Stimulated activated CD4-positive, alpha-beta T cell treated with anti-CD3 and anti-CD28 coated beads, Interleukin-2, amount 100 ng/mL, for 4 hours (primary cell): Measurements from ENCODE around the gene PCDHA12.
"Not testable (repeated sequence)": the region's sequence is repeated elsewhere in the genome, so short reads cannot be mapped to it uniquely, and the experiment has no call there.

Experiments
- DNase-seq: peaks from one replicate; pipeline ENCODE4 v3.0.0-alpha.2; 2020; ENCODE audit warnings: low read depth

Gene PCDHA12, protein sequence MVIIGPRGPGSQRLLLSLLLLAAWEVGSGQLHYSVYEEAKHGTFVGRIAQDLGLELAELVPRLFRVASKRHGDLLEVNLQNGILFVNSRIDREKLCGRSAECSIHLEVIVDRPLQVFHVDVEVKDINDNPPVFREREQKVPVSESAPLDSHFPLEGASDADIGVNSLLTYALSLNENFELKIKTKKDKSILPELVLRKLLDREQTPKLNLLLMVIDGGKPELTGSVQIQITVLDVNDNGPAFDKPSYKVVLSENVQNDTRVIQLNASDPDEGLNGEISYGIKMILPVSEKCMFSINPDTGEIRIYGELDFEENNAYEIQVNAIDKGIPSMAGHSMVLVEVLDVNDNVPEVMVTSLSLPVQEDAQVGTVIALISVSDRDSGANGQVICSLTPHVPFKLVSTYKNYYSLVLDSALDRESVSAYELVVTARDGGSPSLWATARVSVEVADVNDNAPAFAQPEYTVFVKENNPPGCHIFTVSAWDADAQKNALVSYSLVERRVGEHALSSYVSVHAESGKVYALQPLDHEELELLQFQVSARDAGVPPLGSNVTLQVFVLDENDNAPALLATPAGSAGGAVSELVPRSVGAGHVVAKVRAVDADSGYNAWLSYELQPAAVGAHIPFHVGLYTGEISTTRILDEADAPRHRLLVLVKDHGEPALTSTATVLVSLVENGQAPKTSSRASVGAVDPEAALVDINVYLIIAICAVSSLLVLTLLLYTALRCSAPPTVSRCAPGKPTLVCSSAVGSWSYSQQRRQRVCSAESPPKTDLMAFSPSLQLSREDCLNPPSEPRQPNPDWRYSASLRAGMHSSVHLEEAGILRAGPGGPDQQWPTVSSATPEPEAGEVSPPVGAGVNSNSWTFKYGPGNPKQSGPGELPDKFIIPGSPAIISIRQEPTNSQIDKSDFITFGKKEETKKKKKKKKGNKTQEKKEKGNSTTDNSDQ

DNA sequence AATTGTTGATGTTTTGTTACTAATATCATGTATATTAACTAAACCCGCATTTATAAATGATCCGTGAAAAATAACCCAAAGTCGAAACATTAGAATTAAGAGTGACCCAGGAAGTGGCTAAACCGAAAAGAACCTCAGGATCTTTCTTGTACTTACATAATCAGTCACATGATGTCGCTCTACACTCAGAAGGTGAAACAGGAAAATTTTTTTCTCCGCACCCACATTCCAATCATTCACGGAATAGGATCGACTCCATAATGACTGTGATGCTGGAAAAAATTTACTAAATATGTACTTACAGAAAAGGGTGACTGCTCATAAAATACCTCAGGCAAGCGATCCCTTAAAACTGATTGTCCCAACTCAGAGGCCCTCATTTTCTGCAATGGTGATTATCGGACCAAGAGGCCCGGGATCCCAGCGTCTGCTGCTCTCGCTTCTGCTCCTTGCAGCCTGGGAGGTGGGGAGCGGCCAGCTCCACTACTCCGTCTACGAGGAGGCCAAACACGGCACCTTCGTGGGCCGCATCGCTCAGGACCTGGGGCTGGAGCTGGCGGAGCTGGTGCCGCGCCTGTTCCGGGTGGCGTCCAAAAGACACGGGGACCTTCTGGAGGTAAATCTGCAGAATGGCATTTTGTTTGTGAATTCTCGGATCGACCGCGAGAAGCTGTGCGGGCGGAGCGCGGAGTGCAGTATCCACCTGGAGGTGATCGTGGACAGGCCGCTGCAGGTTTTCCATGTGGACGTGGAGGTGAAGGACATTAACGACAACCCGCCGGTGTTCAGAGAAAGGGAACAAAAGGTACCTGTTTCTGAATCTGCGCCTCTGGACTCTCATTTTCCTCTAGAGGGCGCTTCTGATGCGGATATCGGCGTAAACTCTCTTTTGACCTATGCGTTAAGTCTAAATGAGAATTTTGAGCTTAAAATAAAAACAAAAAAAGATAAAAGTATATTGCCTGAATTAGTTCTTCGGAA is at the start of gene PCDHA12:
Gene PCDHA12, plus strand, starts transcription at position 224 of the 981 bp plus-strand sequence. Its CDS starts 165 bp downstream, at position 389.
- DNase-seq: no peak

DNA sequence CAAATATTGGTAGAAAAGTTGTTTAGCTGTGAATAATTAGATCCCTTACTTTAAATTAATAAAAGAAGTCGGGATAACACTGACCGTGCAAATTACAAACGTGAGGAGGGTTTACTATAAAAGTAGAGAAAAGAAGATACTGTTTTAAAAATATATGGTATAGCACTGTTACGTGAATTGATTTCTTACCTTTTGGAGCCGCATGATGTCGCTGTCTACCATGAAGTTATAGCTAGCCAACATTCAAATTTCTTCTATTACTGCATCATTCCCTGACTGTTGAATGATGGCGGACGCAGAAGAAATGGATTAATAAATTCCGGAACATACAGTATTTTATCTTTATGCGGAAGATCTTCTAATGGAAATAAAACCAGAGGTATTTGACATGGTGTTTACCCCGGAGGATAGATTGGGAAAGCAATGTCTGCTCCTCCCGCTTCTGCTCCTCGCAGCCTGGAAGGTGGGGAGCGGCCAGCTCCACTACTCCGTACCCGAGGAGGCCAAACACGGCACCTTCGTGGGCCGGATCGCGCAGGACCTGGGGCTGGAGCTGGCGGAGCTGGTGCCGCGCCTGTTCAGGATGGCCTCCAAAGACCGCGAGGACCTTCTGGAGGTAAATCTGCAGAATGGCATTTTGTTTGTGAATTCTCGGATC is 47.3 kb upstream of the PCDHA12 start, which contains the start of gene PCDHA6:
Gene PCDHA6, plus strand, starts transcription at position 257 of the 658 bp plus-strand sequence. Its CDS starts 132 bp downstream, at position 389.
- DNase-seq: no peak

DNA sequence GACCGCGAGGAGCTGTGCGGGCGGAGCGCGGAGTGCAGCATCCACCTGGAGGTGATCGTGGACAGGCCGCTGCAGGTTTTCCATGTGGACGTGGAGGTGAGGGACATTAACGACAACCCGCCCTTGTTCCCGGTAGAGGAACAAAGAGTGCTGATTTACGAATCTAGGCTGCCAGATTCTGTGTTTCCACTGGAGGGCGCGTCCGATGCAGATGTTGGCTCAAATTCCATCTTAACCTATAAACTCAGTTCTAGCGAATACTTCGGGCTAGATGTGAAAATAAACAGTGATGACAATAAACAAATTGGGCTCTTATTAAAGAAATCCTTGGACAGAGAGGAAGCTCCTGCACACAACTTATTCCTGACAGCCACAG is 46.8 kb upstream of the PCDHA12 start:
- no peak for DNase-seq

DNA sequence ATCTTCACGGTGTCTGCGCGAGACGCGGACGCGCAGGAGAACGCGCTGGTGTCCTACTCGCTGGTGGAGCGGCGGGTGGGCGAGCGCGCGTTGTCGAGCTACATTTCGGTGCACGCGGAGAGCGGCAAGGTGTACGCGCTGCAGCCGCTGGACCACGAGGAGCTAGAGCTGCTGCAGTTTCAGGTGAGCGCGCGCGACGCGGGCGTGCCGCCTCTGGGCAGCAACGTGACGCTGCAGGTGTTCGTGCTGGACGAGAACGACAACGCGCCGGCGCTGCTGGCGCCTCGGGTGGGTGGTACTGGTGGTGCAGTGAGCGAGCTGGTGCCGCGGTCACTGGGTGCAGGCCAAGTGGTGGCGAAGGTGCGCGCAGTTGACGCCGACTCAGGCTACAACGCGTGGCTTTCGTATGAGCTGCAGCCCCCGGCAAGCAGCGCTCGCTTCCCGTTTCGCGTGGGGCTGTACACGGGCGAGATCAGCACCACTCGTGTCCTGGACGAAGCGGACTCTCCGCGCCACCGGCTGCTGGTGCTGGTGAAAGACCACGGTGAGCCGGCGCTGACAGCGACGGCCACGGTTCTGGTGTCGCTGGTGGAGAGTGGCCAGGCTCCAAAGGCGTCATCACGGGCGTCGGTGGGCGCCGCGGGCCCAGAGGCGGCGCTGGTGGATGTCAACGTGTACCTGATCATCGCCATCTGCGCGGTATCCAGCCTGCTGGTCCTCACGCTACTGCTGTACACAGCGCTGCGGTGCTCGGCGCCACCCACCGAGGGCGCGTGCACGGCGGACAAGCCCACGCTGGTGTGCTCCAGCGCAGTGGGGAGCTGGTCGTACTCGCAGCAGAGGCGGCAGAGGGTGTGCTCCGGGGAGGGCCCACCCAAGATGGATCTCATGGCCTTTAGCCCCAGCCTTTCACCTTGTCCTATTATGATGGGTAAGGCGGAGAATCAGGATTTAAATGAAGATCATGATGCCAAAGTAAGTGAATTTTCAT is 45.3 kb upstream of the PCDHA12 start:
- not testable (repeated sequence) for DNase-seq

DNA sequence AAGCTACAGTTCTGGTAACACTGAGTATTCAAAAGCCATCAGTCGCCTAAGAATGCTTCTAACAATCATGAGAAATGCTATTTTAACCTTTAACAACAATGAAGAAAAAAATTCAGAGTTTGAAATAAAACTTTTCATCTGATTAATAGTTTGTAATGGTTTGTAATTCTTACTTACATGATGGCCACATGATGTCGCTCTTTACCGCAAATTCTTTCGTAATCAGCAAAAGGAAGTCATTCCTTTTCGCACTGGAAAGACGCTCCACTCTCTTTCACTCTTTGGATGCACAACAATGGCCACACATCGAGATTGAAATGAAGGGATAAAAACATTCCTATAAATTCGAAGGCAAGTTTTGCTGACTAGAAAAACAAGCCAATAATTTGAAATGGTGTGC is 41.1 kb upstream of the PCDHA12 start, which contains the start of gene PCDHA7:
Gene PCDHA7, plus strand, starts transcription at position 277 of the 400 bp plus-strand sequence. Its CDS starts 115 bp downstream, at position 392.
- DNase-seq: no peak

DNA sequence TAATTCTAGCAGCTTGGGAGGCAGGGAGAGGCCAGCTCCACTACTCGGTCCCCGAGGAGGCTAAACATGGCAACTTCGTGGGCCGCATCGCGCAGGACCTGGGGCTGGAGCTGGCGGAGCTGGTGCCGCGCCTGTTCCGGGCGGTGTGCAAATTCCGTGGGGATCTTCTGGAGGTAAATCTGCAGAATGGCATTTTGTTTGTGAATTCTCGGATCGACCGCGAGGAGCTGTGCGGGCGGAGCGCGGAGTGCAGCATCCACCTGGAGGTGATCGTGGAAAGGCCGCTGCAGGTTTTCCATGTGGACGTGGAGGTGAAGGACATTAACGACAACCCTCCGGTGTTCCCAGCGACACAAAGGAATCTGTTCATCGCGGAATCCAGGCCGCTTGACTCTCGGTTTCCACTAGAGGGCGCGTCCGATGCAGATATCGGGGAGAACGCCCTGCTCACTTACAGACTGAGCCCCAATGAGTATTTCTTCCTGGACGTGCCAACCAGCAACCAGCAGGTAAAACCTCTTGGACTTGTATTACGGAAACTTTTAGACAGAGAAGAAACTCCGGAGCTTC is 40.6 kb upstream of the PCDHA12 start:
- not testable (repeated sequence) for DNase-seq

DNA sequence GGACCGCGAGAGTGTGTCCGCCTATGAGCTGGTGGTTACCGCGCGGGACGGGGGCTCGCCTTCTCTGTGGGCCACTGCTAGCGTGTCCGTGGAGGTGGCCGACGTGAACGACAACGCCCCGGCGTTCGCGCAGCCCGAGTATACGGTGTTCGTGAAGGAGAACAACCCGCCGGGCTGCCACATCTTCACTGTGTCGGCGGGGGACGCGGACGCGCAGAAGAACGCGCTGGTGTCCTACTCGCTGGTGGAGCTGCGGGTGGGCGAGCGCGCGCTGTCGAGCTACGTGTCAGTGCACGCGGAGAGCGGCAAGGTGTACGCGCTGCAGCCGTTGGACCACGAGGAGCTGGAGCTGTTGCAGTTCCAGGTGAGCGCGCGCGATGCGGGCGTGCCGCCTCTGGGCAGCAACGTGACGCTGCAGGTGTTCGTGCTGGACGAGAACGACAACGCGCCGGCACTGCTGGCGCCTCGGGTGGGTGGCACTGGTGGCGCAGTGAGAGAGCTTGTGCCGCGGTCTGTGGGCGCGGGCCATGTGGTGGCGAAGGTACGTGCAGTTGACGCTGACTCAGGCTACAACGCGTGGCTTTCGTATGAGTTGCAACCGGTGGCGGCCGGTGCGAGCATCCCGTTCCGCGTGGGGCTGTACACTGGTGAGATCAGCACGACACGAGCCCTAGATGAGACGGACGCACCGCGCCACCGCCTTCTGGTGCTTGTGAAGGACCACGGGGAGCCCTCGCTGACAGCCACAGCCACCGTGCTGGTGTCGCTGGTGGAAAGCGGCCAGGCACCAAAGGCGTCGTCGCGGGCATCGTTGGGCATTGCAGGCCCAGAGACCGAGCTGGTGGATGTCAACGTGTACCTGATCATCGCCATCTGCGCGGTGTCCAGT is 39.2 kb upstream of the PCDHA12 start:
- no peak for DNase-seq

DNA sequence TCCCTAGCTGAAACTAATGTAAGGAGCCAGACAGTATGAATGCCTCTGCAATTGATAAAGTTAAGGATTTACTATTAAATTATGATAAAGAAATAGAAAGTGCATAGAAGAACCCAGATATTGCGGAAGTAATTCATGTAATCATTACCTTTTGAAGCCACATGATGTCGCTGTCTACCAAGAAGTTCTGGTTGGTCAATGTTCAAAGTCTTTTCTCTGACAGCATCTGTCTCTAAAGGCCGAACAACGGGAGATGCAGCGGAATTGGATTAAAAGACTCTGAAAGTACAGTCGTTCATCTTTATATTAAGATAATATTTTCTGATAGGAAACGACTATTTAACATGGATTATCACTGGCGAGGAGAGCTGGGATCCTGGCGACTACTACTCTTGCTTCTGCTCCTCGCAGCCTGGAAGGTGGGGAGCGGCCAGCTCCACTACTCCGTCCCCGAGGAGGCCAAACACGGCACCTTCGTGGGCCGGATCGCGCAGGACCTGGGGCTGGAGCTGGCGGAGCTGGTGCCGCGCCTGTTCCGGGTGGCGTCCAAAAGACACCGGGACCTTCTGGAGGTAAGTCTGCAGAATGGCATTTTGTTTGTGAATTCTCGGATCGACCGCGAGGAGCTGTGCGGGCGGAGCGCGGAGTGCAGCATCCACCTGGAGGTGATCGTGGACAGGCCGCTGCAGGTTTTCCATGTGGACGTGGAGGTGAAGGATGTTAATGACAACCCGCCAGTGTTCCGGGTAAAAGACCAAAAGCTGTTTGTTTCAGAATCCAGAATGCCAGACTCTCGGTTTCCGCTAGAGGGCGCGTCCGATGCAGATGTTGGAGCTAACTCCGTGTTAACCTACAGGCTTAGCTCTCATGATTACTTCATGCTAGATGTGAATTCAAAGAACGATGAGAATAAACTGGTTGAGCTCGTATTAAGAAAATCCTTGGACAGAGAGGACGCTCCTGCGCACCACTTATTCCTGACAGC is 33.8 kb upstream of the PCDHA12 start, which contains the start of gene PCDHA8:
Gene PCDHA8, plus strand, starts transcription at position 210 of the 985 bp plus-strand sequence. Its CDS starts 135 bp downstream, at position 345.
- no peak for DNase-seq

DNA sequence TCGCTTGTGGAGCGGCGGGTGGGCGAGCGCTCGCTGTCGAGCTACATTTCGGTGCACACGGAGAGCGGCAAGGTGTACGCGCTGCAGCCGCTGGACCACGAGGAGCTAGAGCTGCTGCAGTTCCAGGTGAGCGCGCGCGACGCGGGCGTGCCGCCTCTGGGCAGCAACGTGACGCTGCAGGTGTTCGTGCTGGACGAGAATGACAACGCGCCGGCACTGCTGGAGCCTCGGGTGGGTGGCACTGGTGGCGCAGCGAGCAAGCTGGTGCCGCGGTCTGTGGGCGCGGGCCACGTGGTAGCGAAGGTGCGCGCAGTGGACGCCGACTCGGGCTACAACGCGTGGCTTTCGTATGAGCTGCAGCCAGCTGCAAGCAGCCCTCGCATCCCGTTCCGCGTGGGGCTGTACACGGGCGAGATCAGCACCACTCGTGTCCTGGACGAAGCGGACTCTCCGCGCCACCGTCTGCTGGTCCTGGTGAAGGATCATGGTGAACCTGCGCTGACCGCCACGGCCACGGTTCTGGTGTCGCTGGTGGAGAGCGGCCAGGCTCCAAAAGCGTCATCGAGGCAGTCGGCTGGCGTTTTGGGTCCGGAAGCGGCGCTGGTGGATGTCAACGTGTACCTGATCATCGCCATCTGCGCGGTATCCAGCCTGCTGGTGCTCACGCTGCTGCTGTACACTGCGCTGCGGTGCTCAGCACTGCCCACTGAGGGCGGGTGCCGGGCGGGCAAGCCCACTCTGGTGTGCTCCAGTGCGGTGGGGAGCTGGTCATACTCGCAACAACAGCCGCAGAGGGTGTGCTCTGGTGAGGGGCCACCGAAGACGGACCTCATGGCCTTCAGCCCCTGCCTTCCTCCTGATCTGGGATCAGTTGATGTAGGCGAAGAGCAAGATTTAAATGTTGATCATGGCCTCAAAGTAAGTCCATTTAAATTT is 32.0 kb upstream of the PCDHA12 start:
- DNase-seq: no peak

DNA sequence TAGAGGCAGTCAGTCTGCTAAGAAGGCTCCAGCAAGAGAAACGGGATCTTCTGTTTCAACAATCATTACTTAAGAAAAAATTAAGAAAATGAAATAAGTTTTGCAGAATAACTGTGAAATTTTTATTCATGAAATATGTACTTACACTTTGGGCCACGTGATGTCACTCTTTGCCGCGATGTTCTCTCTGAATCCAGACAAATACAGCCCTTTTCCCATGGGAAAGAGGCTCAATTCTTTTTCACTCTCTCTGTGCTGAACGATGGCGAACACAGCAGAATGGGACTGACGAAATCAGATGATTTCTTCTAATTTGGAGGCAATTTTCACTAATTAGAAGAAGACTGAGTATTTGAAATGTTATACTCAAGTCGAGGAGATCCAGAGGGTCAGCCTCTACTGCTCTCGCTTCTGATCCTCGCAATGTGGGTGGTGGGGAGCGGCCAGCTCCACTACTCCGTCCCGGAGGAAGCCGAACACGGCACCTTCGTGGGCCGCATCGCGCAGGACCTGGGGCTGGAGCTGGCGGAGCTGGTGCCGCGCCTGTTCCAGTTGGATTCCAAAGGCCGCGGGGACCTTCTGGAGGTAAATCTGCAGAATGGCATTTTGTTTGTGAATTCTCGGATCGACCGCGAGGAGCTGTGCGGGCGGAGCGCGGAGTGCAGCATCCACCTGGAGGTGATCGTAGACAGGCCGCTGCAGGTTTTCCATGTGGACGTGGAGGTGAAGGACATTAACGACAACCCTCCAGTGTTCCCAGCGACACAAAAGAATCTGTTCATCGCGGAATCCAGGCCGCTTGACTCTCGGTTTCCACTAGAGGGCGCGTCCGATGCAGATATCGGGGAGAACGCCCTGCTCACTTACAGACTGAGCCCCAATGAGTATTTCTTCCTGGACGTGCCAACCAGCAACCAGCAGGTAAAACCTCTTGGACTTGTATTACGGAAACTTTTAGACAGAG is 26.7 kb upstream of the PCDHA12 start, which contains the start of gene PCDHA9:
Gene PCDHA9, plus strand, starts transcription at position 244 of the 964 bp plus-strand sequence. Its CDS starts 114 bp downstream, at position 358.
- DNase-seq: not testable (repeated sequence)

DNA sequence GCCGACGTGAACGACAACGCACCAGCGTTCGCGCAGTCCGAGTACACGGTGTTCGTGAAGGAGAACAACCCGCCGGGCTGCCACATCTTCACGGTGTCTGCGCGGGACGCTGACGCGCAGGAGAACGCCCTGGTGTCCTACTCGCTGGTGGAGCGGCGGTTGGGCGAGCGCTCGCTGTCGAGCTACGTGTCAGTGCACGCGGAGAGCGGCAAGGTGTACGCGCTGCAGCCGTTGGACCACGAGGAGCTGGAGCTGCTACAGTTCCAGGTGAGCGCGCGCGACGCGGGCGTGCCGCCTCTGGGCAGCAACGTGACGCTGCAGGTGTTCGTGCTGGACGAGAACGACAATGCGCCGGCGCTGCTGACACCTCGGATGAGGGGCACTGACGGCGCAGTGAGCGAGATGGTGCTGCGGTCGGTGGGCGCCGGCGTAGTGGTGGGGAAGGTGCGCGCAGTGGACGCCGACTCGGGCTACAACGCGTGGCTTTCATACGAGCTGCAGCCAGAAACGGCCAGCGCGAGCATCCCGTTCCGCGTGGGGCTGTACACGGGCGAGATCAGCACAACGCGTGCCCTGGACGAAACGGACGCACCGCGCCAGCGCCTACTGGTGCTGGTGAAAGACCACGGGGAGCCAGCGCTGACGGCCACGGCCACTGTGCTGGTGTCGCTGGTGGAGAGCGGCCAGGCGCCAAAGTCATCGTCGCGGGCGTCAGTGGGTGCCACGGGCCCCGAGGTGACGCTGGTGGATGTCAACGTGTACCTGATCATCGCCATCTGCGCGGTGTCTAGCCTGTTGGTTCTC is 25.1 kb upstream of the PCDHA12 start:
- not testable (repeated sequence) for DNase-seq

DNA sequence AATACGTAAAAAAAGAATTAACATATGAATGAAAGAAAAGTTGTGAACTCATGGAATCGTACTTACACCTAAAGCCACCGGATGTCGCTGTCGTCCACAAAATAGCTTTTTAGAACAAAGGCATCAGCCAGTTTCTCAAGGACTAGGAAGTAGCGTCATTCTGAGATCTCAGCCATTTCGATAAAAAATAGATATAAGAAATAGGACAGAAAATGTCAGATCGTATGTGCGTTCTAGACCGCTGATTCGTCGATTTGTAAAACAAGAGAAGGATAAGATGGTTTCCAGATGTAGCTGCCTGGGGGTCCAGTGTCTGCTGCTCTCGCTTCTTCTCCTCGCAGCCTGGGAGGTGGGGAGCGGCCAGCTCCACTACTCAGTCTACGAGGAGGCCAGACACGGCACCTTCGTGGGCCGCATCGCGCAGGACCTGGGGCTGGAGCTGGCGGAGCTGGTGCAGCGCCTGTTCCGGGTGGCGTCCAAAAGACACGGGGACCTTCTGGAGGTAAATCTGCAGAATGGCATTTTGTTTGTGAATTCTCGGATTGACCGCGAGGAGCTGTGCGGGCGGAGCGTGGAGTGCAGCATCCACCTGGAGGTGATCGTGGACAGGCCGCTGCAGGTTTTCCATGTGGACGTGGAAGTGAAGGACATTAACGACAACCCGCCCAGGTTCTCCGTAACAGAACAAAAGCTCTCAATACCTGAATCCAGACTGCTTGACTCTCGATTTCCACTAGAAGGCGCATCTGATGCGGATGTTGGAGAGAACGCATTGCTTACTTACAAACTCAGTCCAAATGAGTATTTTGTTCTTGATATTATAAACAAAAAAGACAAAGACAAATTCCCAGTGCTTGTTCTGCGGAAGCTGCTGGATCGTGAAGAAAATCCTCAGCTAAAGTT is 19.1 kb upstream of the PCDHA12 start, which contains the start of gene PCDHA10:
Gene PCDHA10, plus strand, starts transcription at position 126 of the 903 bp plus-strand sequence. Its CDS starts 152 bp downstream, at position 278.
- DNase-seq: no peak
